Left ventricle myocardium inferior (tissue), 1 donor: ENCODE results near the gene HCRT. TPM values are rescaled to one million over a fixed set of nuclear protein-coding genes. Genes with fewer than 3 reads are reported as not detected.
A peak's percentile ranks its signal among the peaks of the same experiment; 100 is the strongest.

ENCODE experiments used
- DNase-seq: peaks from one replicate; pipeline ENCODE4 v3.0.0-alpha.2; 2020
- H3K27ac ChIP-seq: fragments of 200-600 bp; replicated peaks from 2 replicates; pipeline ENCODE4 v1.8.0; 2021
- H3K27me3 ChIP-seq: fragments of 200-600 bp; 2 replicates; pipeline ENCODE4 v1.8.0; 2021; ENCODE audit warnings: low read depth
- H3K36me3 ChIP-seq: fragments of 200-600 bp; 2 replicates; pipeline ENCODE4 v1.8.0; 2021
- H3K4me1 ChIP-seq: fragments of 200-600 bp; 2 replicates; pipeline ENCODE4 v1.8.0; 2021
- H3K4me3 ChIP-seq: fragments of 200-600 bp; 2 replicates; pipeline ENCODE4 v1.8.0; 2021; ENCODE audit warnings: mild to moderate bottlenecking, moderate library complexity
- H3K9me3 ChIP-seq: fragments of 200-600 bp; replicated peaks from 2 replicates; pipeline ENCODE4 v1.8.0; 2021
- intact Hi-C: fragments of 100-400 bp; cut with micrococcal nuclease; formaldehyde crosslinking; loops from one replicate; pipeline ENCODE4 v1.11.0; 2022
- total RNA-seq: library from RNA; stranded (reverse); fragmentation: NEBNext Ultra II Directional; extraction: Animal tissue kit (Norgen Biotek cat#: 25700); gene quantifications from one replicate; pipeline ENCODE4 v1.2.1, GENCODE V29; 2021
- TF ChIP-seq, protein P1 (sequence below): fragments of 200-600 bp; IDR thresholded peaks from 2 replicates; pipeline ENCODE4 v1.8.0; 2021; ENCODE audit warnings: antibody characterized with exemption, mild to moderate bottlenecking, borderline replicate concordance
- donor health status: DM: no; HTN: yes; CAD: no; lungs with severe emphysema.

Gene HCRT
- total RNA-seq, 1 donor from 2014 or later = not detected

GRCh38 chr17:42193216-42193968 lies 8.1 kb upstream of the HCRT start:
- H3K27me3 ChIP-seq = no peaks in the 10 kb centered on the region
- H3K4me3 ChIP-seq = peak overlapping the region; percentile 70
- no peaks in the 10 kb centered on the region for H3K9me3 ChIP-seq
- peak overlapping the region; percentile 84 for H3K27ac ChIP-seq
- no peaks in the 10 kb centered on the region for H3K36me3 ChIP-seq
- TF ChIP-seq, protein P1, sequence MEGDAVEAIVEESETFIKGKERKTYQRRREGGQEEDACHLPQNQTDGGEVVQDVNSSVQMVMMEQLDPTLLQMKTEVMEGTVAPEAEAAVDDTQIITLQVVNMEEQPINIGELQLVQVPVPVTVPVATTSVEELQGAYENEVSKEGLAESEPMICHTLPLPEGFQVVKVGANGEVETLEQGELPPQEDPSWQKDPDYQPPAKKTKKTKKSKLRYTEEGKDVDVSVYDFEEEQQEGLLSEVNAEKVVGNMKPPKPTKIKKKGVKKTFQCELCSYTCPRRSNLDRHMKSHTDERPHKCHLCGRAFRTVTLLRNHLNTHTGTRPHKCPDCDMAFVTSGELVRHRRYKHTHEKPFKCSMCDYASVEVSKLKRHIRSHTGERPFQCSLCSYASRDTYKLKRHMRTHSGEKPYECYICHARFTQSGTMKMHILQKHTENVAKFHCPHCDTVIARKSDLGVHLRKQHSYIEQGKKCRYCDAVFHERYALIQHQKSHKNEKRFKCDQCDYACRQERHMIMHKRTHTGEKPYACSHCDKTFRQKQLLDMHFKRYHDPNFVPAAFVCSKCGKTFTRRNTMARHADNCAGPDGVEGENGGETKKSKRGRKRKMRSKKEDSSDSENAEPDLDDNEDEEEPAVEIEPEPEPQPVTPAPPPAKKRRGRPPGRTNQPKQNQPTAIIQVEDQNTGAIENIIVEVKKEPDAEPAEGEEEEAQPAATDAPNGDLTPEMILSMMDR = no peak
- intact Hi-C loops = no loop called here
- DNase-seq = no peak
- H3K4me1 ChIP-seq = peaks cover 24% of the 10 kb centered on the region

DNA sequence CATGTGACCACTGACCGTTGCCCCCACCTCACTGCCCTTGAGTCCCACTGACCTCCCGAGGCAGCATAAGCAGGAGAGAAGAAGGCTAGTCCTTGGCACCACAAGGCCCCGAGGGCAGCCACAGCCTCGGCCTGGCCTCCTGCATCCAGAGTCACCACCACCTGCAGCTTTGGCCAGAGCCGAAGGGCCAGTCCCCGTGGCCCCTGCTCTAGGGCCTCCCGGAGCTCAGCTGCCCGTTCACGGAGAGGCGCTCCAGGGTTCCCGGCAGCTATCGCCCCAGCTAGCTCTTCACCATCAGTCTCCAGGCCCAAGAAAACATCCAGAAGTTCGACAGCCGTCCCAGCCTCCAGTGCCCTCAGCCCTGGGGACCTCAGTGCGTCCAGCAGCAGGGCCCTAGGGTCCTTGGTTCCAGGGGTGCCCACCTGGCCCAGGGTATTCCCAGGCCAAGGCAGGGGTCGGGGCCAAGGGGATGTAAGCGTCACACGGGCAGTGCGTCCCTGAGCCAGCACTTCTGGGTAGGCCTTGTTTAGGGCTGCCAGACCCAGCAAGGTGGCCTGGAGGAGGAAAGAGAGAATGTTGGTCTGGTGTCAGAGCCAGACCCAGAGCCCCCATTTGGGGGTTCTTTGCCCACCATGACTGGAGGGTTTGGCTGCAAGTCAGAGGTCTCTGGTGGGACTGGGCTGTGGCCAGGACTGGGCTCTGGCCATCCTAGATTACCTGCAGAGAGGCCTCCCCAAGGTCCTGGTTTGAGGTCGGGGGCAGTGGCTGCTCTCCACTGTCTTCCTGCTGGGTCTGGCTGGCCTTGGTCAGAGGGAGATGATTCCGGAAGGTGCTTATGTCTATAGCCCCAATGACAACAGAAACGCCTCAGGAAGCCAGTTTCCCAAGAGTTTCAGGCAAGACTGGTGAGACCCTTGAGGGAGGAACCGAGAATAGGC lies 7.2 kb upstream of the HCRT start:
- H3K9me3 ChIP-seq = no peaks in the 10 kb centered on the region
- peaks cover 24% of the 10 kb centered on the region for H3K4me1 ChIP-seq
- no peak overlapping the region for H3K27ac ChIP-seq
- no peak for DNase-seq
- H3K4me3 ChIP-seq = peak overlapping the region; percentile 70
- no peaks in the 10 kb centered on the region for H3K36me3 ChIP-seq
- H3K27me3 ChIP-seq = no peaks in the 10 kb centered on the region
- TF ChIP-seq, protein P1 = no peak
- intact Hi-C loops = no loop called here

- Histone ChIP-seq H3K4me3 (no peak overlapping the region), H3K27me3 (no peaks in the 10 kb centered on the region), H3K36me3 (no peaks in the 10 kb centered on the region), H3K4me1 (peaks cover 24% of the 10 kb centered on the region), H3K9me3 (no peaks in the 10 kb centered on the region), H3K27ac (no peak overlapping the region)
- intact Hi-C loops = no loop called here
- TF ChIP-seq, protein P1 = no peak
- no peak for DNase-seq
These were observed 6.0 kb upstream of the HCRT start for GRCh38 chr17:42191275-42191608.

DNA sequence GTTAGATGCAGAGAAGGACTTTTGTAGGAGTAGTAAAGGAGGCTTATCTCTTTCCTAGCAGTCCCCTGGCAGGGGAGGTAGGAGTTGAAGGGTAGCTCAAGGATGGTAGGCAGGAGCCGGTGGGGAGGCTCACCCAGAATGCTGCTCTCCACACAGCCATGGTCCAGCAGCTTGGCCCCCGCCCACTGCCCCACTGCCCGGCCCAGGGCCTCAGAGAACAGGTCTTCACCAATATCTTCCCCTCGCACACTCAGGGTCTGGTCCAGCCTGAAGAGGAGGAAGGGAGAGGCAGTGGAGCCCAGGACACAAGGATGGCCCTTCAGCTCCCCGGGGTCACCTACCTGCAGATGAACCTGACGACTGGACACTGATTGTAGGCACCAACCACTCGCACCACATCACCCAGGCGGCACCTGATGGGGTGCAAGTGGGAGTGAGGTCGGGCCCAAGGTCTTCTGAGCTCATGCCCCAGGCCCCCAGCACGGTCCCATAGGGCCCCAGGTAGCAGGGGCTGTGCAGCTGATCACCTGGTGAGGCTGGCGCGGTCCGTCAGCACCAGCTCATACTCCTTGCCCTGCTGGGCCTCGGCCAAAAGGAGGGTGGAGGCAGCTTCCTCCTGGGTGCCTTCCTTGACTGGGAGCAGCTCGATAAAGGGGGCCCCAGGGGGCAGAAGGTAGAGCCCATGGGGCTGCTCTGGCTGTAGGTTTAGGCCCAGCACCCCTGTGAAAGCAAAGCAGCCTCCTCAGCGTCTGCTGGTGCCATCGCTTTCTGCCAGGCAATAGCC lies 5.4 kb upstream of the HCRT start:
- Histone ChIP-seq H3K27ac (no peak overlapping the region), H3K4me1 (peaks cover 24% of the 10 kb centered on the region), H3K27me3 (no peaks in the 10 kb centered on the region), H3K4me3 (no peak overlapping the region), H3K9me3 (no peaks in the 10 kb centered on the region), H3K36me3 (no peaks in the 10 kb centered on the region)
- no peak for DNase-seq
- intact Hi-C loops = no loop called here
- TF ChIP-seq, protein P1 = no peak

GRCh38 chr17:42189651-42189965 lies 4.4 kb upstream of the HCRT start:
- TF ChIP-seq, protein P1 = no peak
- Histone ChIP-seq H3K4me1 (peaks cover 23% of the 10 kb centered on the region), H3K27me3 (no peaks in the 10 kb centered on the region), H3K36me3 (no peaks in the 10 kb centered on the region), H3K4me3 (no peak overlapping the region), H3K27ac (no peak overlapping the region), H3K9me3 (no peaks in the 10 kb centered on the region)
- DNase-seq = no peak
- intact Hi-C loops = no loop called here
